HepG2 (cell line): Measurements from ENCODE around the gene EXTL2. TPM values are rescaled to one million over a fixed set of nuclear protein-coding genes. Genes with fewer than 3 reads are reported as not detected.

ENCODE experiments used
- ESRRA ChIP-seq: sonication (generic); formaldehyde crosslinking; IDR thresholded peaks from 2 replicates; pipeline ENCODE4 v1.5.1; 2020; ENCODE audit warnings: mild to moderate bottlenecking, low read depth, missing genetic modification reagents
- GTF3A ChIP-seq: sonication (generic); formaldehyde crosslinking; conservative IDR thresholded peaks from 2 replicates; pipeline ENCODE4 v1.4.0; 2020; ENCODE audit warnings: mild to moderate bottlenecking, missing genetic modification reagents
- HINFP ChIP-seq: sonication (generic); formaldehyde crosslinking; IDR thresholded peaks from 2 replicates; pipeline ENCODE4 v1.4.0; 2020; ENCODE audit warnings: low read depth, mild to moderate bottlenecking, missing genetic modification reagents
- HIVEP1 ChIP-seq: sonication (generic); formaldehyde crosslinking; IDR thresholded peaks from 2 replicates; pipeline ENCODE4 v1.4.0; 2020; ENCODE audit warnings: mild to moderate bottlenecking, missing genetic modification reagents
- KAT2B ChIP-seq: fragments of 150-350 bp; IDR thresholded peaks from 2 replicates; pipeline ENCODE4 v1.6.1; 2014; ENCODE audit warnings: low read depth, low read length, borderline replicate concordance
- KDM2A ChIP-seq: sonication (generic); formaldehyde crosslinking; IDR thresholded peaks from 2 replicates; pipeline ENCODE4 v1.4.0; 2020; ENCODE audit warnings: low read depth, missing genetic modification reagents, borderline replicate concordance
- NCOR1 ChIP-seq: fragments of 200-600 bp; sonication (generic); IDR thresholded peaks from 2 replicates; pipeline ENCODE4 v1.7.0; 2017; ENCODE audit warnings: antibody characterized with exemption, low read length, borderline replicate concordance
- RFXAP ChIP-seq: sonication (generic); formaldehyde crosslinking; IDR thresholded peaks from 2 replicates; pipeline ENCODE4 v1.4.0; 2020; ENCODE audit warnings: missing genetic modification reagents, borderline replicate concordance
- RNF2 ChIP-seq: fragments of 450-650 bp; conservative IDR thresholded peaks from 2 replicates; pipeline ENCODE4 v1.6.1; 2016; ENCODE audit warnings: low read depth
- SMAD9 ChIP-seq: sonication (generic); formaldehyde crosslinking; IDR thresholded peaks from 2 replicates; pipeline ENCODE4 v1.5.1; 2020; ENCODE audit warnings: mild to moderate bottlenecking, missing genetic modification reagents
- ZFX ChIP-seq: sonication (generic); formaldehyde crosslinking; IDR thresholded peaks from 2 replicates; pipeline ENCODE4 v1.4.0; 2020; ENCODE audit warnings: mild to moderate bottlenecking, low read depth, missing genetic modification reagents, moderate library complexity
- ZNF224 ChIP-seq: sonication (generic); formaldehyde crosslinking; IDR thresholded peaks from 2 replicates; pipeline ENCODE4 v1.5.0; 2020; ENCODE audit warnings: mild to moderate bottlenecking, missing genetic modification reagents
- ZNF256 ChIP-seq: sonication (generic); formaldehyde crosslinking; conservative IDR thresholded peaks from 2 replicates; pipeline ENCODE4 v1.4.0; 2020; ENCODE audit warnings: missing genetic modification reagents
- ZNF292 ChIP-seq: sonication (generic); formaldehyde crosslinking; IDR thresholded peaks from 2 replicates; pipeline ENCODE4 v1.8.1; 2022; ENCODE audit warnings: mild to moderate bottlenecking, low read depth, missing genetic modification reagents, borderline replicate concordance
- ZNF567 ChIP-seq: sonication (generic); formaldehyde crosslinking; IDR thresholded peaks from 2 replicates; pipeline ENCODE4 v1.8.1; 2023; ENCODE audit warnings: mild to moderate bottlenecking, missing genetic modification reagents, borderline replicate concordance
- ZNF652 ChIP-seq: IDR thresholded peaks from 2 replicates; pipeline ENCODE4 v1.6.1; 2016; ENCODE audit warnings: low read depth, borderline replicate concordance
- ZNF709 ChIP-seq: sonication (generic); formaldehyde crosslinking; IDR thresholded peaks from 2 replicates; pipeline ENCODE4 v1.5.0; 2020; ENCODE audit warnings: mild to moderate bottlenecking, missing genetic modification reagents
- ZNF83 ChIP-seq: sonication (generic); formaldehyde crosslinking; IDR thresholded peaks from 2 replicates; pipeline ENCODE4 v1.4.0; 2020; ENCODE audit warnings: missing genetic modification reagents, mild to moderate bottlenecking, borderline replicate concordance
- ZSCAN9 ChIP-seq: IDR thresholded peaks from 2 replicates; pipeline ENCODE4 v1.6.1; 2016; ENCODE audit warnings: borderline replicate concordance
- polyA plus RNA-seq, 8 experiments: library from polyadenylated mRNA; depleted of rRNA in 3 of 8; stranded (reverse) in 7 of 8; unstranded in 1 of 8; fragments of >200 nt; fragmentation: Illumina TruSeq in 4 of 8; extraction: Trizol in 4 of 8; gene quantifications; 2 replicates each; pipeline versions ENCODE4 v1.2.1 to v1.2.3, GENCODE V29; 2011 to 2016; ENCODE audit warnings: low read depth in 4 of 8, missing spikeins in 1 of 8, mixed read lengths in 1 of 8; ENCODE audit not compliant: insufficient read depth in 1 of 8
- total RNA-seq, 5 experiments: library from RNA; depleted of rRNA; stranded (reverse); fragments of >200 nt; fragmentation: Illumina TruSeq; extraction: Trizol; gene quantifications; 2 replicates each; pipeline ENCODE4 v1.2.3, GENCODE V29; 2016; ENCODE audit warnings: low read depth in 1 of 5
- TF ChIP-seq, protein P1 (sequence below): sonication (generic); formaldehyde crosslinking; IDR thresholded peaks from 2 replicates; pipeline ENCODE4 v1.9.0; 2021; ENCODE audit warnings: mild to moderate bottlenecking, missing genetic modification reagents

The EXTL2 gene
- total and polyA plus RNA-seq, 2 of the 13 experiments (the other 11 are each of a cell fraction or from before 2014, with no cell fraction given) = 22.0 to 23.5 TPM

GRCh38 chr1:100894603-100895539 lies at the start of gene EXTL2 (continued):
- TF ChIP-seq ZNF567 (CRISPR knock-in tag) = no peak
- no peak for TF ChIP-seq HINFP
- TF ChIP-seq KDM2A (CRISPR knock-in tag) = 0 out of 2 replicates have a peak, but pooled peaks have one; percentile 44
- TF ChIP-seq ZNF256 = no peak
- TF ChIP-seq RFXAP = no peak
- TF ChIP-seq ZNF292 (CRISPR knock-in tag) = peak; percentile 72; the same call in 1 of the 2 replicates
- no peak for TF ChIP-seq ZNF83
- 0 out of 2 replicates have a peak, but pooled peaks have one; percentile 29 for TF ChIP-seq SMAD9
- no peak for TF ChIP-seq KAT2B
- TF ChIP-seq NCOR1 = no peak
- peak; percentile 63 for TF ChIP-seq ZFX (CRISPR knock-in tag)
- no peak for TF ChIP-seq ZNF652 (CRISPR knock-in tag)
- TF ChIP-seq HIVEP1 (CRISPR knock-in tag) = peak; percentile 14; the same call in 1 of the 2 replicates
- TF ChIP-seq, protein P1, sequence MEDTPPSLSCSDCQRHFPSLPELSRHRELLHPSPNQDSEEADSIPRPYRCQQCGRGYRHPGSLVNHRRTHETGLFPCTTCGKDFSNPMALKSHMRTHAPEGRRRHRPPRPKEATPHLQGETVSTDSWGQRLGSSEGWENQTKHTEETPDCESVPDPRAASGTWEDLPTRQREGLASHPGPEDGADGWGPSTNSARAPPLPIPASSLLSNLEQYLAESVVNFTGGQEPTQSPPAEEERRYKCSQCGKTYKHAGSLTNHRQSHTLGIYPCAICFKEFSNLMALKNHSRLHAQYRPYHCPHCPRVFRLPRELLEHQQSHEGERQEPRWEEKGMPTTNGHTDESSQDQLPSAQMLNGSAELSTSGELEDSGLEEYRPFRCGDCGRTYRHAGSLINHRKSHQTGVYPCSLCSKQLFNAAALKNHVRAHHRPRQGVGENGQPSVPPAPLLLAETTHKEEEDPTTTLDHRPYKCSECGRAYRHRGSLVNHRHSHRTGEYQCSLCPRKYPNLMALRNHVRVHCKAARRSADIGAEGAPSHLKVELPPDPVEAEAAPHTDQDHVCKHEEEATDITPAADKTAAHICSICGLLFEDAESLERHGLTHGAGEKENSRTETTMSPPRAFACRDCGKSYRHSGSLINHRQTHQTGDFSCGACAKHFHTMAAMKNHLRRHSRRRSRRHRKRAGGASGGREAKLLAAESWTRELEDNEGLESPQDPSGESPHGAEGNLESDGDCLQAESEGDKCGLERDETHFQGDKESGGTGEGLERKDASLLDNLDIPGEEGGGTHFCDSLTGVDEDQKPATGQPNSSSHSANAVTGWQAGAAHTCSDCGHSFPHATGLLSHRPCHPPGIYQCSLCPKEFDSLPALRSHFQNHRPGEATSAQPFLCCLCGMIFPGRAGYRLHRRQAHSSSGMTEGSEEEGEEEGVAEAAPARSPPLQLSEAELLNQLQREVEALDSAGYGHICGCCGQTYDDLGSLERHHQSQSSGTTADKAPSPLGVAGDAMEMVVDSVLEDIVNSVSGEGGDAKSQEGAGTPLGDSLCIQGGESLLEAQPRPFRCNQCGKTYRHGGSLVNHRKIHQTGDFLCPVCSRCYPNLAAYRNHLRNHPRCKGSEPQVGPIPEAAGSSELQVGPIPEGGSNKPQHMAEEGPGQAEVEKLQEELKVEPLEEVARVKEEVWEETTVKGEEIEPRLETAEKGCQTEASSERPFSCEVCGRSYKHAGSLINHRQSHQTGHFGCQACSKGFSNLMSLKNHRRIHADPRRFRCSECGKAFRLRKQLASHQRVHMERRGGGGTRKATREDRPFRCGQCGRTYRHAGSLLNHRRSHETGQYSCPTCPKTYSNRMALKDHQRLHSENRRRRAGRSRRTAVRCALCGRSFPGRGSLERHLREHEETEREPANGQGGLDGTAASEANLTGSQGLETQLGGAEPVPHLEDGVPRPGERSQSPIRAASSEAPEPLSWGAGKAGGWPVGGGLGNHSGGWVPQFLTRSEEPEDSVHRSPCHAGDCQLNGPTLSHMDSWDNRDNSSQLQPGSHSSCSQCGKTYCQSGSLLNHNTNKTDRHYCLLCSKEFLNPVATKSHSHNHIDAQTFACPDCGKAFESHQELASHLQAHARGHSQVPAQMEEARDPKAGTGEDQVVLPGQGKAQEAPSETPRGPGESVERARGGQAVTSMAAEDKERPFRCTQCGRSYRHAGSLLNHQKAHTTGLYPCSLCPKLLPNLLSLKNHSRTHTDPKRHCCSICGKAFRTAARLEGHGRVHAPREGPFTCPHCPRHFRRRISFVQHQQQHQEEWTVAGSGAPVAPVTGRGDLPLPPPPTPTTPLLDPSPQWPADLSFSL (CRISPR knock-in tag) = no peak
- no peak for TF ChIP-seq ESRRA (CRISPR knock-in tag)
- no peak for TF ChIP-seq GTF3A
- TF ChIP-seq RNF2 = 0 out of 2 replicates have a peak, but pooled peaks have one; percentile 44
- TF ChIP-seq ZNF709 (CRISPR knock-in tag) = no peak
- TF ChIP-seq ZNF224 (CRISPR knock-in tag) = 0 out of 2 replicates have a peak, but pooled peaks have one; percentile 10
- TF ChIP-seq ZSCAN9 (CRISPR knock-in tag) = 0 out of 2 replicates have a peak, but pooled peaks have one; percentile 38
